SHP77 (cell line): Measurements from ENCODE around the gene RBM17.
"Not testable (repeated sequence)": the region's sequence is repeated elsewhere in the genome, so short reads cannot be mapped to it uniquely, and the experiment has no call there.

Experiments
- DNase-seq, 2 experiments: peaks; one replicate each; lab custom pipeline; 2025; lab: John Stamatoyannopoulos, UW

The RBM17 gene

DNA sequence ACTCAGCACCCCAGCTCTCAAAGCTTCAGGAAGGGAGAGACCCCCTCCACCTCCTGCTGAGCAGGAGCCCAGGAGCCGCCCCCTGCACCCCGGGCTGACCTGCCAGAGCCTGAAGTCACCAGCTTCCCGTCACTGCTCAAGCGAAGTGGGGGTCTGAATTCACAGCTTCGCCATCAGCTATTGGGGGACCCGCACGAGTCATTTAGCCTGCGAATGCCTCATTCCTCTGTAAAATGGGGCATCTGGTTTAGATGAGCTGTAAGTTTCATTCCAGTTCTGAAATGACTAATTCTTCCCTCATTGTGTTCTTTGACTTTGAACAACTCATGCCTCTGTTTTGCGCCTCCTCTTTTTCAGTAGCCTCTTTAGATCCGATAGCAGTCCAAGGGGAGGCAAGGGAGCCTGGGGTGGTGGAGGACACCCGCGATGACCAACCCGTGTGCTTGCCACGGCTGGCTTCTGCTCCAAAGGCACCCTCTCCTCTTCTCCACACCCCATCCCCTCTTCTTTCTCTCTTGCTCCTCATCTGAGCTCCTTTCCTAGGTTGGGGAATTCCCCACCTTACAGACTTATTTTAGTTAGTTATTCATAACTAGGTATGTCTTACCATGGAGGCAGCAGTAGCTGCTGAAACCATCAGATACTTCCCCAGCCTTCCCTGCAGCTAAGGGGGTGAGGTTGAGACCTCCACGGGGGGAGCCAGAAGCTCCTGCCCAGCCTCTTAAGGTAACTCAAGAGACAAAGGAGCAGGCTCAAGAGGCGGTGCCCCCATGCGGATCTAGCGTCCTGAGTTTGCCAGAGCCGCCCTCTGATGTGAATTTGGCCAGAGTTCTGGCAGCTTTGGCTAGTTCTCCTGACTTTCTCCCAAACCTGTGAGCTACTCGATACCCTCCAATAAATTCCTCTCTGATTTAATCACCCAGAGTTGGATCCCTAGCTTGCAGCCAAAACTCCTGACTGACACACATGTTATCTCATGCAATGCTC is 47.7 kb downstream of the RBM17 start:
- no peak for DNase-seq

DNA sequence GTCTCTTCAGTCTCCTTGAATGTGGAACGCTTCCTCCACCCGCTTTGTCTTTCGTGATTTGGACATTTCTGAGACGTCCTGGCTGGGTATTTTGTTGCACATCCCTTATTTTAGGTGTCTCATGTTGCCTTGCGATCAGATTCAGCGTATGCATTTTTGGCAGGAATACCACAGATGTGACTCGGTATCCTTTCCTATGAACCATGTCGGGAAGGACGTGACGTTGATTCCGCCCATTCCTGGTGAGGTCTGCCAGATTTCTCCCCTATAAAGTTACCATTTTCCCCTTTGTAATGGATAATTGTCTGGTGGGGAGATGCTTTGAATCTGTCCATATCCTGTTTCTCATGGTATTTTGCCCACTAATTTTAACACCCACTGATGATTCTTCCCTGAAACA is 49.6 kb downstream of the RBM17 start:
- no peak for DNase-seq

DNA sequence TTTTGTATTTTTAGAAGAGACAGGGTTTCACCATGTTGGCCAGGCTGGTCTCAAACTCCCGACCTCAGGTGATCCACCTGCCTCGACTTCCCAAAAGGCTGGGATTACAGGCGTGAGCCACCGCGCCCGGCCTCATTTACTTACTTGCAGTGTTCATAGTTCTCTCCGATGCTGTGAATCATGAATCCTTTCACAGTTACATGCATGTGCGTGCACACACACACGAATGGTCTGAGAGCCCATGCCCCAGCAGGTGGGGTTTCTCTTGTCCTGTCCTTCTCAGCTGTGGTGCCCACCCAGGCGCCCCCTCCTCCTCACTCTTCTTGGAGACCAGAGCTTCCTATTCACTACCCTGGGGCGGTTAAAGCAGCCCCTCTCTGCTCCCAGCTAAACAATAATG is 50.6 kb downstream of the RBM17 start:
- DNase-seq: no peak

DNA sequence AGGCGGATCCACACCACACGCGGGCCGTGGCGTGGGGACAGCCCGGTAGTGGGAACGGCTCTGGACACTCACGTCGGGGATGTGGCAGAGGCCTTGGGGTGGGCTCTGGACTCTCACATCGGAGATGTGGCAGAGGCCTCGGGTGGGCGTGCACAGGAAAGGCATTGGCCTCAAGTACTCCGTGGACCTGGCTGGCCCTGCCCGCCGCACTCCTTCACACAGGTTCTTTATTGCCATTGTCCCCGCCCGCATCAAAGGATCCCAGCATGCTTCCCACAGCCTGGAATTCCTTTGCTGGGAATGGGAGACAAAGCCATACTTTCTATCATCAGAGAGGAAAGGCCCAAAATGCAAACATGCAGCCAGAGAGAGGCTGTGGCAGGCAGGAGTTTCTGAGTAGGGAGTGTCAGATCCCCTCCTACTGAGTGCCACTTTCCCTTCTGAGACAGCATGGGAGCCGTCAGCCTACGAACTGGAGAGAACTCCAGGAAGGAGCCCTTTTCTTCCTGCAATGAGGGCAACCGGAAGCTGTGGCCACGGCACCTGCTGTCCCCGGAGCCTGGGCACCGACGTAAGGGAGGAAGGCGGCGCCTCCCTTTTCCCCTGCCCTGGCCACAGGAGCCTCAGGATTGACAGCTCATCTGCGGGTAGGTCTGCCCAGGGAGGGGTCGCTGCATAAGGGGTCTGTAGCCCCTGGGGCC is 51.5 kb downstream of the RBM17 start:
- no peak for DNase-seq

DNA sequence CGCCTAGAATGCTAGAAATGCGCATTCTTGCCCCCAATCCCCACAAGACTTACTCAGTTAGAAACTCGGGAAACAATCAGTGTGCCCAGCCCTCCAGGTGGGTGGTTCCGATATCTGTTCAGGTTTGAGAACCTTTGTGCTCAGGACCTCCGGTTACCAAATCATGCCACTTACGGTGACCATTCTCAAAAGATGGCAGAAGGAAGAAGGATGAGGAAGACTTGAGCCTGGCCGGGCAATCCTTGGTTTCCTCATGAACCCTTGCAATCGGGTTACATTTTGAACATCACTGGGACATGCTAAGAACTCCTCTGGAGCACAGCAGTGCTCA is 52.1 kb downstream of the RBM17 start:
- no peak for DNase-seq

DNA sequence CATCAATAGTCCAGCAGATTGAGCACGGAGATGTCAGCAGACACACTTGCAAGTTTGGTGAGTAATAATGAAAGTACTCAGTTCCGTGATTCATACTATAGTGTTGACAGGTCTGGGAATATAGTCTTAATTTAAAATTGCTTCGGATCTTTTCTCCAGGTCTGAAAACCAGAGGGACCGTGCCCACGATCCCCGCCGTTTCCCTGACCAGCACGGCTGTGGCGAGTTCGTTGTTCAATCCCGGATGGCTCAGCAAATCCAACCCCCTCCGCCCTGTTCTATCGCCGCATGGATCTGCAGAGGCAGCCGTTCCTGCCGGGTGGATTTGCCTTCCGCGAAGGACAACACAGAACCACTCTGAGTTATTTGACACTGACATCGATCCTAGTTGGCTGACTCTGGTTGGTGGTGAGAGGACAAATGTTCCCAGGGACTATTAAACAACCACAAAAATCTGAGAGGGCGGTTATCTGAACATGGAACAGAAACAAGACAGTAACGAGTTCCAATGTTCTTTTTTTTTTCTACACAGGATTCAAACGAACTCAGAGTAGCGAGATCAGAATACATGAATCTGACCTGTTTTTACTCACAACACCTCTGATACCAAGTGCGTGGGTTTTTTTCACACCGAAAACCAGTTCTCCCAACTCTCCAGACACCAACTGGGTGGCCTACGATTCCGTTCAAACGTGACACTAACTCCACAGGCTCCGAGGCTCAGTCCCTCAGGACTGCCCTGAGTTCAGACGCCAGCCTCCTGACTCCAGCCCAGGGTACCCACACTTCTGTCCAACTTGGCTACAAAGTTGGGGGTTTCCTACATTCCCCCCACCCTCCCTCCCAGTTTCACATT is 52.7 kb downstream of the RBM17 start:
- DNase-seq: no peak

DNA sequence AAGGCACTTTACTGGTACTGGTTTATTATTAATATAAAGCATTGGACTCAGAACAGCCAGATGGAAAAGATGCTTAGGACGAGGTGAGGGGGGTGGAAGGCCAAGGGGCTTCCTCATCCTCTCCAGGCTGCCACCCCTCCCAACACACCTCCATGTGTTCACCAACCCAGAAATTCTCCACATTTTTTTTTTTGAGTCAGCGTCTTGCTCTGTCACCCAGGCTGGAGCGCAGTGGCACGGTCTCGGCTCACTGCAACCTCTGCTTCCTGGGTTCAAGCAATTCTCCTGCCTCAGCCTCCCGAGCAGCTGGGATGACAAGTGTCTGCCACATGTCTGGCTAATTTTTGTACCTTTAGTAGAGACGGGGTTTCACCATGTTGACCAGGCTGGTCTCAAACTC is 53.4 kb downstream of the RBM17 start:
- DNase-seq: not testable (repeated sequence)

DNA sequence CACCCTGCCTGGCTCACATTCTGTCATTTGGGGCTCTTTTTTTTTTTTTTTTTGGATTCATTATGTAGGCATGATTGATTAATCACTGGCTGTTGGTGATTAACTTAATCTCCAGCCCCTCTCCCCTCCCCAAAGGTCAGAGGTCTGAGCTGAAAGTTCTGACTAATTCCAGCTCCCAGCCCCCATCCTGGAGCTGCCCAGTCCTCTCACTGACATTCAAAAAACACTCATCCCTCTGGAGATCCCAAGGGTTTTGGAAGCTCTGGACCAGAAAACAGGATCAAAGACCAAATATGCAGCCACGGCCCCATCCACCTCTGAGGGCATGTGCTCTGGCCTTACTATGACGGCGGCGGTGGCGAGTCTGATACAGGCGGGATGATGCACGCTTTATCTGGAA is 53.8 kb downstream of the RBM17 start:
- no peak for DNase-seq

DNA sequence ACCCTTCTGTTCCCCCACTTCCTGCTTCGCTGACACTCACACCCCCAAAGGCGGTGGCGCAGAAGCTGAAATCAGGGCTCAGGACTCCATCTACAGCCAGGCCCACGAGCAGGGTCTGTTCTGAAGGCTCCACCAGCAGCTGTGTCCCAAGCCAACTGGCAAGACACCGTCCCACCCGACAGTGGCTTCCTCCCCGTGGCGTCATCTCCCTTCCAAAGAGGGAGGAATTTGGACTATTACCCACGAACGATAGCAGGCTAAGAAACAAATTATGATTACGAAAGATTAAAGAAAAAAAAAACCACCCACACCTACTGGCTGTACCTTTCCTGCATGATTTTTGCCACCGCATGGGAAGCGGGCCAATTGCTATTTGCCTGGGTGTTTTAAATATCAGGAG is 54.3 kb downstream of the RBM17 start:
- DNase-seq: no peak

DNA sequence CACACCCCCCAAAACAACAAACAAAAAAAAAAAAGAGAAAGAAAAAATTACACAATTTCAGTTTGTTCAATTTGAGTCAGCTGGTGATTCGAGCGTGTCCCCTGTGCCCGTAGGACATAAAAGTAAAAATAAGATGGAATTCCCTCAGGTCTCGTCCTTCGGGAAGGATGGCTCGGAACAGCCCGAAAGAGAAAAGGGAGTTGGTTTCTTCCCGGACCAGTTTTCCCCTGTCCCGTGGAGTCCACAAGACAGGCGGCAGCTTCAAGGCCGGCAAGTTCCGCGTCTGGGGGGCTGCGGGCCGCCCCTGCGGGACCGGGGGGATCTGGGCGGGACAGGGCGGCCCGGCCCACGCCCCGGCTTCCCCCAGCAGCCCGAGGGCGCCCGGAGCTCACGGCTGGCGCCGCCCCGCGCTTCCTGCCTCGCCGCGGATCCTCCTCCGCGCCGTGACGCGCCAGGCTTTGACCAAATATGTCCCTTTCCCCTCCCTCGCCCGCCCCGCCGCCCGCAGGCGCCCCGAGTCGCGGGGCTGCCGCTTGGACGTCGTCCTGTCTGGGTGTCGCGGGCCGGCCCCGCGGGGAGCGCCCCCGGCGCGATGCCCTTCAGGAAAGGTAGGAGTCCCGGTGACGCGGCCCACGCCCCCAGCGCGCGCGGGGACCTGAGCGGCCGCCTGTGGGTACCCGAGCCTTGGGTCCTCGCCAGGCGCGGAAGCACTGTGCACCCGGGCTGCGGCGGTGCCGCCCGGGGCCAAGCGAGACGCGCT is 55.8 kb downstream of the RBM17 start:
- DNase-seq: no peak

DNA sequence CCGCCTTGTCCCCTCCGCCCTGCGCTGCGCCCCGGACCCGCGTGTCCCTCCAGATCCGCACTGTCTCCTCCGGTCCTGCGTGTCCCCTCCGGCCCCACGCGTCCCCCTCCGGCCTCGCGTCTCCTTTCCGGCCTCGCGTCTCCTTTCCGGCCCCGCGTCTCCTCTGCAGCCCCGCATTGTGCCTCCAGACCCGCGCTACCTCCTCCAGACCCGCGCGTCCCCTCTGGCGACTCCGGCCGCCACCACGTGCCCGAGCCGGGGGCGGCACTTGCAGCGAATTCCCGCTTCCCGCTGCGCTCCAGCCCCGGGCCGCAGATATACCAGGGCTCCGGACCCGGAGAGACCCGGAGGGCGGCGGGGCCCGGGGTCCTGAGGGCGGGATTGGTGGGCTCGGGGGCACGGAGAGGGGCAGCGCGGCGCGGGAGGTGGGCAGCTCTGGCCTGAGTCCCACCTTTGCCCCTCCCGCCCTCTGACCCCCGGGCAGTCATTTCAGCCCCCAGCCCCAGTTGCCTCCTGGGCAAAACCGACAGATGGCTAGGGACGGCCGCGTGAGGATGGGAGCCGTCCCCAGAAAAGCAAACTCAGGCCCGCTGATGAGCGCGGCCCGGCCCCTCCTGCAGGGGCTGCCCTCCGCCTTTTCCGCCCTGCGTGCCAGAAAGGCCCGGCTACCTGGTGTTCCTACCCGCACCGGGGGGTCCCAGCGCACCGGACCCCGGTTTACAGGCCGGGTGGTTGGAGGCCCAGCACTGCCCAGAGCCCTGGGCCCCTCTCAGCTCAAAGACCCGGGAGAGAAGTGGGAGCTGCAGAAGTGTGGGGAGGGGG is 56.5 kb downstream of the RBM17 start:
- DNase-seq: no peak

DNA sequence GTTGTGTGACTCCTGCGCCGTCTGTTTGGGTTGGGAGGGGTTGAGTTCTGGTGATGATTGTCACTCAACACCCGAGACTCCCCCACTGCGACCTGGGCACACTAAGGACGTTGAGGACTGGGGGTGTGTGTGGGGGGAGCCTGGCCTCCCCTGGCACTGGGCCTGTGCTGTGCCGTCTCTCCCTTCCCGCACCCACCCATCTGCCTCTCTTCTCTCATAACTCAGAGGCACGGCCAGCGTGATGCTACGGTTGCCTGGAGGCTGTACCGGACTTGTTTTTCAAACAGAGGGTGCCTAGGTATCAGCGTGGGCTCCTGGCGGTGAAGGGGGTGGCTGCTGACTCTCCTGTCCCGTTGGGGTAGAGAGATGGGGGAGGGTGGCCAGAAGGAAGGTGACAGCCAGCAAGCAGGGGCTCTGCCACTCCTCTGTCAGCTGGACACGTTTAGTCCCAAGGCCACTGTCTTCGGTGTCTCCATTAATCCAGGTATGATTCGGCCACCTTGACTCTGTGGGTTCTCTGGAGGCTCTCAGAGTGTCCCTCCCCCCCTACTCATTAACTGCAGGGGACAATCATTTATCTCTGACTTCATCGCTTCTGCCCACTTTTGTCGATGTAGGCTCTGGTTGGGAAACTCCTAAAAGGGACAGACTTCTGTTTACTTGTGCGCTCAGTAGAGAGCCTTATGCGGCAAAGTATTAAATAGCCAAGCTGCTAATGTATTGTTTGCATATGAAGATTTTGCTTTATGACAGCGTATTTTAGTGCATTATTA is 57.4 kb downstream of the RBM17 start:
- no peak for DNase-seq

DNA sequence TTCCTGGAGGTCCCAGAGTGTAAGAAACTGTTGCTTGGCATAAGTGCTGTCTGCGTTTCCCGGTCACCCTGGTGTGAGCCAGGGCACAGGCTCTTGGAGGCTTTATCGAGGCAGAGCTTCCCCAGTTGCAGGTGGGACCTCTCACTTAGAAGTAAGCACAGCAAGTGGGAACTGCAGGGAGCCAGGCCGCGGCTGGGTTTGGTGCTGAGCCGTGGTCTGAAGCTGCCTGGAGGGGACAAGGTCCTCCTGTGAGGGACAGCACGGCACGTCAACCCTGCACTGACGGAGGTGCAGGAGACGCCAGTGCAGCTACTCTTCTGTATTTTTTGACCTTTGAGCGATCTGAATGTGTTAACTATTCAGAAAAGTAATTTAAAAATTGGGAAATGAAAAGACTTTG is 58.1 kb downstream of the RBM17 start:
- no peak for DNase-seq

DNA sequence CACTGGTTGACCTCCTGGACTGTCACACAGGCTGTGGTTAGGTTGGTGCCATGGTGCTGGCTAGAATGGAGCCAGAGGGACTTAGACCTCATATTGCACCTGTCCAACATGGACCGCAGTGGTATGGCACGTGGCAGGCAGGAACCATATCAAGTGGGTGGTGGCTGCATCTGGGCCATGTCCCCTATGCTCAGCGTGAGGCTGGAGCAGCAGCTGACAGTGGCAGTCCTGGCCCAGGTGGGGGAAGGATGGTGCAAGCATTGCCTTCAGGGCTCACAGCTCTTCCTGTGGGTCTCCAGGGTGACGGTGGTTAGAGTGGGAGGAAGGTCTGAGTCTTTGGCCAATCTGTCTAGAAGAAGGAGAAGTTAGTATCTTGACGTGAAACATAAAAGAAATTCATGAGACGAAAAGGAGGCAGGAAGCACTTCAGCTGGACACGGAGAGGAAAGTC is 59.4 kb downstream of the RBM17 start:
- DNase-seq: no peak

DNA sequence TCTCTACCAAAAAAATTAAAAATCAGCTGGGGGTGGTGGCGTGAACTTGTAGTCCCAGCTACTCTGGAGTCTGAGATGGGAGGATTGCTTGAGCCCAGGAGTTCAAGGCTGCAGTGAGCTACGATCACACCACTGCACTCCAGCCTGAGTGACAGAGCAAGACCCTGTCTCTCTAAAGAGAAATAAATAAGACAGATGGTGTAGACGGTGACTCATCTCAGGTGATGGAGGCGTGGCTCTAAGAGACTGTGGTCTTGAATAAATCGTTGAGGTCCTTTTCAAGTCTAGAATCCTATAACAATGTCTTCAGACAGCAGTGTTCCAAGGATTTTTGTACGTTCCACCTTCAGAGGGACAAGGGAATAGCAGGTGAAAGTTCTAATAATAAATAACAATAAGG is 60.1 kb downstream of the RBM17 start:
- no peak for DNase-seq

DNA sequence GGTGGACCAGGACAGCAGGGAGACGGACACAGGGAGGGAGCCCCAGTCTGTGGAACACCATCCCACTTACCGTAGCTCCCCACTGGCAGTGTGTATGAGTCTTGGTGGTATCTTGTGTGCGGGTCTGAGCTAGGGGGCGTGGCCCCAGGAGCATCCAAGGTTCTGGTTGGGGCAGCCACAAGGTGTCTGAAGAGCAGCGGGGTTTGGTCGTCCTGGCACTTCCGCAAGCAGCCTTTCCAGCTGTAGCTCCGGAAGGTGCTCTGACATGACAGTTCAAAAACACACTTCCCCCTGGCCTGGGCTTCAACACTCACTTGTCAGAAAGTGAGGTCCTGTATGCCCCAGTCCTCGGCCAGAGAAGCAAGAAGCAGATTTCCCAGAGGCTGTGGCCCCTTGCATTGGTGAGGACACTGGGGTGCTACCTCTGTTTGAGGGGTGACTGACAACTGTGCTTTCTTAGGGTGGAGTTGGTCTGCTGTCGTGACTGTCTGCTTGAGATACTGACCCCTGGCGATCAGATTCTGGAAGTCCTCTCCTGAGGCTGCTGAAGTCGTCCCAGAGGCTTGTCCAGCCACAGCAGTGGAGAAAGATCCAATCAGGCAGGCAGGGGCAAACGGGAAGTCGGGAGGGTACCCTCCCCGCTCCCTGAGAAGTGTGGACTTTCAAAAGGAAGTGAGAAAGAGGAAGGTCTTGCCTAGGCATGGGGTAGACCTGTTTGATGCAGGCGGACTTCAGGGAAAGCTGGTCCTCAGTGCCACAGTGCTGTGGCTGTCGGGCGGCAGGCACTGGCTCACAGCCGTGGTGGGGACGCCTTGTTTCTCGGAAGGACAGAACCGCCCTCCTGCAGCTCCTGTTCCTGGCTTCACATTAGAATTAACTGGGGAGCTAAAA is 62.5 kb downstream of the RBM17 start:
- DNase-seq: no peak

DNA sequence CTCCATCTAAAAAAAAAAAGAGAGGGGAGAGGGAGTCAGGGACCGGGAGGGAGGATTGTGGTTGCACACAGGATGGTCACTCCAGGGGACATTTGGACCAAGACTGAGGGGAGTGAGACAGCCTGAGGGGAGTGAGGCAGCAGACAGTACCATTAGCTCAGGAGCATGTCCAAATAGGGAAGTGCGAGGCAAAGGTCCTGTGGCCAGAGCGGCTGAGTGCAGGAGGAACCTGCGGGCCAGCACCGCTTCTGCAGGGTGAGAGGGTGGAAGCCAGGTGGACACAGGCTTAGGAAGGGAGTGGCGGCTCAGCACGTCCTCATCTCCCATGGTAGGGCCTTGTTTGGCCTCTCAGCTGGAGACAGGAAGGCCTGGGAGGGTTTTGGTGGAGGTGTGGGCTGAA is 65.0 kb downstream of the RBM17 start:
- DNase-seq: no peak

DNA sequence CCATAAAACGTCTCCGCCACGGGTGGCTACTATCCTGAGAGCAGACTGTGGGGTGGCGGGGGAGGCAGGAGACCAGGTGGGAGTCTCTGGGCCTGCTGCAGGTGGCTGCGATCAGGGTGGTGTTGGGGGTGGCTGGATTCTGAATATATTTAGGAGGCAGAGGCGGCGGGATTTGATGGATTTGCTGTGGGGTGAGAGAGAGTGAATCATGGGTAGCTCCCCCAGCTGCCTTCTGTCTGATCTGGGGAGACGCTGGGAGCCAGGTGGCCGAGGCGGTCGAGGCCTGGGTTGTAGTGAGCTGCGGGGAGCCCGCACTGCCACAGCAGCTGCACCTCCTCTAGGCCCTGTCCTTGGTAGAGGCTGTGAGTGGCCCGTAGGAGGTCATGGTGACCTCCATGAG is 65.7 kb downstream of the RBM17 start:
- no peak for DNase-seq

DNA sequence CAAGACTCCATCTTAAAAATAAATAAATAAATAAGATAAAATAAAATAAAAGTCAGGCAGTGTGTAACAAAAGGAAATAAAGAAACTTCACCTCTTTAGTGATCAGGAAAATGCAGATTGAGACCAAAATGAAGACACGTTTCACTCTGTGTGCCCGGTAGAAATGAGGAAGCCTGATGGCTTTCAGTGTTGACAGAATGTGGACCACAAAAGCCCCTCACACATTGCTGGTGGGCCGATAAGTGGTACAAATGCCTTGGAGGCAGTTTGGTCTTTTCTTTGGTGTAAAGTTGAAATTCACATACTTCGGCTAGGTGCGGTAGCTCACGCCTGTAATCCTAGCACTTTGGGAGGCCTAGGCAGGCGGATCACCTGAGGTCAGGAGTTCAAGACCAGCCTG is 69.4 kb downstream of the RBM17 start:
- DNase-seq: no peak
